Neural cell (in vitro differentiated cells): ENCODE data around the gene ANKZF1.

ENCODE experiments used
- EP300 ChIP-seq: fragments of 450-650 bp; conservative IDR thresholded peaks from 2 replicates; pipeline ENCODE4 v1.6.1; 2014; ENCODE audit warnings: antibody characterized with exemption, mild to moderate bottlenecking, moderate library complexity; ENCODE audit not compliant: poor library complexity, severe bottlenecking
- POLR2AphosphoS5 ChIP-seq: IDR thresholded peaks from 2 replicates; pipeline ENCODE4 v1.6.1; 2012
- RAD21 ChIP-seq: fragments of 450-650 bp; conservative IDR thresholded peaks from 2 replicates; pipeline ENCODE4 v1.6.1; 2014; ENCODE audit warnings: antibody characterized with exemption, mild to moderate bottlenecking, moderate library complexity
- TF ChIP-seq, protein P1 (sequence below): fragments of 450-650 bp; IDR thresholded peaks from 2 replicates; pipeline ENCODE4 v1.5.1; 2014; ENCODE audit warnings: antibody characterized with exemption, mild to moderate bottlenecking, moderate library complexity; ENCODE audit not compliant: poor library complexity, severe bottlenecking

DNA sequence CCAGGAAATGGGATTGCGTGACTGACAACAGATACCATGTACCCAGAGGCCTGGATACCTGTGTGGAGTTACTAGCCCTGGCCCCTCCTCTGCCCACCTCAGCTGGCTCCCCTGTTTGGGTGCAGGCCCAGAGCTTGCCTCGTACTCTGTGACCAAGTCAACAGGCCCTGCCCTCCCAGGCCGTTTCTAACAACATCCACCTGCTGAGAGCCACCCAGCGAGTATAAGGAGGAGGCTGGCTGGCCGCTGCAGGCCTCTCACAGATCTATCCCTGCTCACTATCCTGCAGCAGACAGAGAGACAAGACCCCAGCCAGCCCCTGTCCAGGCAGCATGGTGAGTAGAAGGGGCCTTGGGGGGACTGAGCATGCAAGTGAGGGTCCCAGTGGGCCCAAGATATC, 36.6 kb downstream of the ANKZF1 start:
- no peak for TF ChIP-seq EP300
- TF ChIP-seq, protein P1, sequence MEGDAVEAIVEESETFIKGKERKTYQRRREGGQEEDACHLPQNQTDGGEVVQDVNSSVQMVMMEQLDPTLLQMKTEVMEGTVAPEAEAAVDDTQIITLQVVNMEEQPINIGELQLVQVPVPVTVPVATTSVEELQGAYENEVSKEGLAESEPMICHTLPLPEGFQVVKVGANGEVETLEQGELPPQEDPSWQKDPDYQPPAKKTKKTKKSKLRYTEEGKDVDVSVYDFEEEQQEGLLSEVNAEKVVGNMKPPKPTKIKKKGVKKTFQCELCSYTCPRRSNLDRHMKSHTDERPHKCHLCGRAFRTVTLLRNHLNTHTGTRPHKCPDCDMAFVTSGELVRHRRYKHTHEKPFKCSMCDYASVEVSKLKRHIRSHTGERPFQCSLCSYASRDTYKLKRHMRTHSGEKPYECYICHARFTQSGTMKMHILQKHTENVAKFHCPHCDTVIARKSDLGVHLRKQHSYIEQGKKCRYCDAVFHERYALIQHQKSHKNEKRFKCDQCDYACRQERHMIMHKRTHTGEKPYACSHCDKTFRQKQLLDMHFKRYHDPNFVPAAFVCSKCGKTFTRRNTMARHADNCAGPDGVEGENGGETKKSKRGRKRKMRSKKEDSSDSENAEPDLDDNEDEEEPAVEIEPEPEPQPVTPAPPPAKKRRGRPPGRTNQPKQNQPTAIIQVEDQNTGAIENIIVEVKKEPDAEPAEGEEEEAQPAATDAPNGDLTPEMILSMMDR = no peak
- no peak for TF ChIP-seq POLR2AphosphoS5
- no peak for TF ChIP-seq RAD21
